ENCODE measurements around the gene GPD1. TPM values are rescaled to one million over a fixed set of nuclear protein-coding genes. Genes with fewer than 3 reads are reported as not detected.

Gene GPD1
- total and polyA plus RNA-seq, 9 of the 15 experiments (the other 6 are each of a cell fraction or from before 2014, with no cell fraction given) = 0.13 to 1.00 (median 0.55) TPM

Other genes with a start within 250 kb of the GPD1 start
Only the 7 nearest of the 10 such genes appear.
- gene AQP5, start 142.1 kb upstream of the GPD1 start, total RNA-seq (2014; rRNA removed) = not detected in 2 replicates
- gene AQP5, start 142.1 kb upstream of the GPD1 start, total RNA-seq (2014; rRNA removed; fragmentation: Illumina TruSeq; extraction: Trizol) = not detected in 2 replicates
- gene AQP5, start 142.1 kb upstream of the GPD1 start, total RNA-seq (2015; rRNA removed; fragmentation: Illumina TruSeq; extraction: Trizol) = not detected in 2 replicates
- not detected in 2 replicates for gene AQP5, start 142.1 kb upstream of the GPD1 start, total RNA-seq (2021)
- not detected in 2 replicates for gene AQP5, start 142.1 kb upstream of the GPD1 start, polyA plus RNA-seq (2011; rRNA removed)
- not detected in 2 replicates for gene AQP5, start 142.1 kb upstream of the GPD1 start, polyA plus RNA-seq (2014; fragmentation: Illumina TruSeq; extraction: Trizol)
- gene AQP5, start 142.1 kb upstream of the GPD1 start, polyA plus RNA-seq (2014; fragmentation: Nextera tagmentation; extraction: Ambion mirVana) = not detected
- gene AQP5, start 142.1 kb upstream of the GPD1 start, polyA plus RNA-seq (2014; rRNA removed) = not detected in 2 replicates
- gene AQP6, start 131.1 kb upstream of the GPD1 start, total RNA-seq (2014; rRNA removed) = 0.05 TPM in 1 of 2 replicates, not detected in the other
- not detected in 2 replicates for gene AQP6, start 131.1 kb upstream of the GPD1 start, total RNA-seq (2014; rRNA removed; fragmentation: Illumina TruSeq; extraction: Trizol)
- gene AQP6, start 131.1 kb upstream of the GPD1 start, total RNA-seq (2015; rRNA removed; fragmentation: Illumina TruSeq; extraction: Trizol) = not detected in 2 replicates
- gene AQP6, start 131.1 kb upstream of the GPD1 start, total RNA-seq (2021) = not detected in 2 replicates
- gene AQP6, start 131.1 kb upstream of the GPD1 start, polyA plus RNA-seq (2011; rRNA removed) = not detected in 2 replicates
- gene AQP6, start 131.1 kb upstream of the GPD1 start, polyA plus RNA-seq (2014; fragmentation: Illumina TruSeq; extraction: Trizol) = not detected in 2 replicates
- gene AQP6, start 131.1 kb upstream of the GPD1 start, polyA plus RNA-seq (2014; fragmentation: Nextera tagmentation; extraction: Ambion mirVana) = not detected
- gene AQP6, start 131.1 kb upstream of the GPD1 start, polyA plus RNA-seq (2014; rRNA removed) = 0.12 TPM in 1 of 2 replicates, not detected in the other
- 56.7 and 57.3 TPM in 2 replicates for gene RACGAP1, start 78.5 kb upstream of the GPD1 start, total RNA-seq (2014; rRNA removed)
- 85.1 and 93.6 TPM in 2 replicates for gene RACGAP1, start 78.5 kb upstream of the GPD1 start, total RNA-seq (2014; rRNA removed; fragmentation: Illumina TruSeq; extraction: Trizol)
- 66.2 and 69.9 TPM in 2 replicates for gene RACGAP1, start 78.5 kb upstream of the GPD1 start, total RNA-seq (2015; rRNA removed; fragmentation: Illumina TruSeq; extraction: Trizol)
- gene RACGAP1, start 78.5 kb upstream of the GPD1 start, total RNA-seq (2021) = 86.2 and 88.6 TPM in 2 replicates
- gene RACGAP1, start 78.5 kb upstream of the GPD1 start, polyA plus RNA-seq (2011; rRNA removed) = 78.6 and 92.9 TPM in 2 replicates
- 79.7 and 80.0 TPM in 2 replicates for gene RACGAP1, start 78.5 kb upstream of the GPD1 start, polyA plus RNA-seq (2014; fragmentation: Illumina TruSeq; extraction: Trizol)
- 10 to 100 TPM; 56.4 to 71.8 TPM for gene RACGAP1, start 78.5 kb upstream of the GPD1 start, polyA plus RNA-seq (2014; fragmentation: Nextera tagmentation; extraction: Ambion mirVana)
- gene RACGAP1, start 78.5 kb upstream of the GPD1 start, polyA plus RNA-seq (2014; rRNA removed) = 60.4 and 65.3 TPM in 2 replicates
- gene ASIC1, start 46.4 kb upstream of the GPD1 start, total RNA-seq (2014; rRNA removed) = 0.45 and 0.69 TPM in 2 replicates
- 0.15 and 0.22 TPM in 2 replicates for gene ASIC1, start 46.4 kb upstream of the GPD1 start, total RNA-seq (2014; rRNA removed; fragmentation: Illumina TruSeq; extraction: Trizol)
- gene ASIC1, start 46.4 kb upstream of the GPD1 start, total RNA-seq (2015; rRNA removed; fragmentation: Illumina TruSeq; extraction: Trizol) = 0.14 and 0.19 TPM in 2 replicates
- 1.2 TPM in 2 replicates for gene ASIC1, start 46.4 kb upstream of the GPD1 start, total RNA-seq (2021)
- 1.7 and 2.1 TPM in 2 replicates for gene ASIC1, start 46.4 kb upstream of the GPD1 start, polyA plus RNA-seq (2011; rRNA removed)
- gene ASIC1, start 46.4 kb upstream of the GPD1 start, polyA plus RNA-seq (2014; fragmentation: Illumina TruSeq; extraction: Trizol) = 0.97 and 1.1 TPM in 2 replicates
- under 1 TPM; 0.01 to 0.17 TPM for gene ASIC1, start 46.4 kb upstream of the GPD1 start, polyA plus RNA-seq (2014; fragmentation: Nextera tagmentation; extraction: Ambion mirVana)
- 0.81 and 1.2 TPM in 2 replicates for gene ASIC1, start 46.4 kb upstream of the GPD1 start, polyA plus RNA-seq (2014; rRNA removed)
- gene SMARCD1, start 18.7 kb upstream of the GPD1 start, total RNA-seq (2014; rRNA removed) = 65.3 and 98.3 TPM in 2 replicates
- gene SMARCD1, start 18.7 kb upstream of the GPD1 start, total RNA-seq (2014; rRNA removed; fragmentation: Illumina TruSeq; extraction: Trizol) = 43.8 and 47.5 TPM in 2 replicates
- gene SMARCD1, start 18.7 kb upstream of the GPD1 start, total RNA-seq (2015; rRNA removed; fragmentation: Illumina TruSeq; extraction: Trizol) = 45.8 and 47.5 TPM in 2 replicates
- gene SMARCD1, start 18.7 kb upstream of the GPD1 start, total RNA-seq (2021) = 68.2 and 77.0 TPM in 2 replicates
- gene SMARCD1, start 18.7 kb upstream of the GPD1 start, polyA plus RNA-seq (2011; rRNA removed) = 48.0 and 70.5 TPM in 2 replicates
- 85.6 and 91.7 TPM in 2 replicates for gene SMARCD1, start 18.7 kb upstream of the GPD1 start, polyA plus RNA-seq (2014; fragmentation: Illumina TruSeq; extraction: Trizol)
- 1 to 10 TPM in 1 of 2 experiments, under 1 TPM in 1; 0.86 to 1.5 TPM for gene SMARCD1, start 18.7 kb upstream of the GPD1 start, polyA plus RNA-seq (2014; fragmentation: Nextera tagmentation; extraction: Ambion mirVana)
- gene SMARCD1, start 18.7 kb upstream of the GPD1 start, polyA plus RNA-seq (2014; rRNA removed) = 49.1 and 51.3 TPM in 2 replicates
- 53.4 and 63.4 TPM in 2 replicates for gene COX14, start 8.2 kb downstream of the GPD1 start, total RNA-seq (2014; rRNA removed)
- gene COX14, start 8.2 kb downstream of the GPD1 start, total RNA-seq (2014; rRNA removed; fragmentation: Illumina TruSeq; extraction: Trizol) = 46.3 and 50.9 TPM in 2 replicates
- gene COX14, start 8.2 kb downstream of the GPD1 start, total RNA-seq (2015; rRNA removed; fragmentation: Illumina TruSeq; extraction: Trizol) = 40.9 and 44.8 TPM in 2 replicates
- 51.7 and 65.1 TPM in 2 replicates for gene COX14, start 8.2 kb downstream of the GPD1 start, total RNA-seq (2021)
- gene COX14, start 8.2 kb downstream of the GPD1 start, polyA plus RNA-seq (2011; rRNA removed) = 79.2 and 82.6 TPM in 2 replicates
- 44.4 and 45.6 TPM in 2 replicates for gene COX14, start 8.2 kb downstream of the GPD1 start, polyA plus RNA-seq (2014; fragmentation: Illumina TruSeq; extraction: Trizol)
- 100 to 1,000 TPM; 259 to 269 TPM for gene COX14, start 8.2 kb downstream of the GPD1 start, polyA plus RNA-seq (2014; fragmentation: Nextera tagmentation; extraction: Ambion mirVana)
- gene COX14, start 8.2 kb downstream of the GPD1 start, polyA plus RNA-seq (2014; rRNA removed) = 78.2 and 78.5 TPM in 2 replicates
- gene CERS5, start 63.4 kb downstream of the GPD1 start, total RNA-seq (2014; rRNA removed) = 14.4 and 19.3 TPM in 2 replicates
- 17.8 and 21.2 TPM in 2 replicates for gene CERS5, start 63.4 kb downstream of the GPD1 start, total RNA-seq (2014; rRNA removed; fragmentation: Illumina TruSeq; extraction: Trizol)
- gene CERS5, start 63.4 kb downstream of the GPD1 start, total RNA-seq (2015; rRNA removed; fragmentation: Illumina TruSeq; extraction: Trizol) = 14.1 and 15.4 TPM in 2 replicates
- gene CERS5, start 63.4 kb downstream of the GPD1 start, total RNA-seq (2021) = 21.0 and 24.3 TPM in 2 replicates
- gene CERS5, start 63.4 kb downstream of the GPD1 start, polyA plus RNA-seq (2011; rRNA removed) = 41.9 and 47.5 TPM in 2 replicates
- 21.3 and 23.4 TPM in 2 replicates for gene CERS5, start 63.4 kb downstream of the GPD1 start, polyA plus RNA-seq (2014; fragmentation: Illumina TruSeq; extraction: Trizol)
- 1 to 10 TPM; 6.1 to 8.7 TPM for gene CERS5, start 63.4 kb downstream of the GPD1 start, polyA plus RNA-seq (2014; fragmentation: Nextera tagmentation; extraction: Ambion mirVana)
- gene CERS5, start 63.4 kb downstream of the GPD1 start, polyA plus RNA-seq (2014; rRNA removed) = 25.2 and 32.5 TPM in 2 replicates